Suprapubic skin (tissue), 4 donors: ENCODE results near the gene TMSB10. TPM values are rescaled to one million over a fixed set of nuclear protein-coding genes. Genes with fewer than 3 reads are reported as not detected.
"Not testable (repeated sequence)": the region's sequence is repeated elsewhere in the genome, so short reads cannot be mapped to it uniquely, and the experiment has no call there.

Source experiments
- DNase-seq, 2 donors: peaks; one replicate each; pipeline ENCODE4 v3.0.0-alpha.2; 2019; ENCODE audit warnings: low spot score in 2 of 2
- H3K27ac ChIP-seq: fragments of 200-600 bp; sonication (generic); one replicate; pipeline ENCODE4 v1.5.1; 2019
- H3K27me3 ChIP-seq: fragments of 200-600 bp; sonication (generic); one replicate; pipeline ENCODE4 v1.5.1; 2019
- H3K36me3 ChIP-seq: fragments of 200-600 bp; sonication (generic); one replicate; pipeline ENCODE4 v1.5.1; 2019
- H3K4me1 ChIP-seq: fragments of 200-600 bp; sonication (generic); one replicate; pipeline ENCODE4 v1.5.1; 2019
- H3K4me3 ChIP-seq: fragments of 200-600 bp; sonication (generic); one replicate; pipeline ENCODE4 v1.5.1; 2019; ENCODE audit warnings: mild to moderate bottlenecking
- H3K9me3 ChIP-seq: fragments of 200-600 bp; sonication (generic); one replicate; pipeline ENCODE4 v1.5.1; 2019
- EP300 ChIP-seq: sonication (generic); formaldehyde crosslinking; IDR thresholded peaks from one replicate; pipeline ENCODE4 v1.6.1; 2017; ENCODE audit warnings: antibody characterized with exemption
- POLR2A ChIP-seq, 2 donors: fragments of 450-650 bp; IDR thresholded peaks; one replicate each; pipeline ENCODE4 v1.6.1; 2017; ENCODE audit warnings: antibody characterized with exemption in 2 of 2, mild to moderate bottlenecking in 2 of 2, moderate library complexity in 2 of 2
- POLR2AphosphoS5 ChIP-seq, 3 donors: sonication (generic); formaldehyde crosslinking; IDR thresholded peaks; one replicate each; pipeline ENCODE4 v1.6.1; 2017; ENCODE audit warnings: antibody characterized with exemption in 3 of 3
- WGBS: methylation state at CpG from one replicate; pipeline ENCODE4 v1.1.5; 2018; 5-methylcytosine and 5-hydroxymethylcytosine counted together
- total RNA-seq, 4 donors: library from RNA; depleted of rRNA; stranded (reverse); fragments of >200 nt; gene quantifications; one replicate each; pipeline ENCODE4 v1.1.0, GENCODE V29; 2016
- TF ChIP-seq, protein P1 (sequence below), 2 donors: fragments of 200-600 bp in 1 of 2; fragments of 450-650 bp in 1 of 2; sonication (generic) in 1 of 2; IDR thresholded peaks; one replicate each; pipeline ENCODE4 v1.5.1; 2016 to 2019; ENCODE audit warnings: antibody characterized with exemption in 2 of 2, mild to moderate bottlenecking in 1 of 2, moderate library complexity in 1 of 2

TMSB10 gene
- total RNA-seq, 4 donors from 2014 or later = 859 to 1,108 (median 964) TPM

DNA sequence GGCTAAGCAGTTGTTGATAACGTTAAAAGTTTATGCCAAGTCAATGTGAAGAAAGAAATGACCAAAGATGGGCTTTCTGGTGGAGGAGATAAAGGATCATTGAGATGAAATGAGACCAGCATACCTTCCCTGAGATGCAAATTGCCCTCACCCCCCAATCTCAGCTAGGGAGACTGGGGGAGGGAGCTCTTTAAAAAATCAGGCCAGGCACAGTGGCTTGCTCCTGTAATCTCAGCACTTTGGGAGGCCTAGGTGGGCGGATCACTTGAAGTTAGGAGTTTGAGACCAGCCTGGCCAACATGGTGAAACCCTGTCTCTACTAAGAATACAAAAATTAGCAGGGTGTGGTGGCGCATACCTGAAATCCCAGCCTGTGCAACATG, 34.6 kb downstream of the TMSB10 start:
- H3K4me3 ChIP-seq = no peak overlapping the region
- no peaks in the 10 kb centered on the region for H3K36me3 ChIP-seq
- H3K4me1 ChIP-seq = no peaks in the 10 kb centered on the region
- H3K27me3 ChIP-seq = no peaks in the 10 kb centered on the region
- TF ChIP-seq POLR2AphosphoS5 (IDR thresholded peaks at IDR 0.05) = no peak
- TF ChIP-seq EP300 = no peak
- TF ChIP-seq POLR2A (IDR thresholded peaks at IDR 0.05) = no peak
- DNase-seq = no peak
- no peak overlapping the region for H3K27ac ChIP-seq
- WGBS = 77% methylated on average over 3 of the region's 3 CpGs
- H3K9me3 ChIP-seq = no peaks in the 10 kb centered on the region

DNA sequence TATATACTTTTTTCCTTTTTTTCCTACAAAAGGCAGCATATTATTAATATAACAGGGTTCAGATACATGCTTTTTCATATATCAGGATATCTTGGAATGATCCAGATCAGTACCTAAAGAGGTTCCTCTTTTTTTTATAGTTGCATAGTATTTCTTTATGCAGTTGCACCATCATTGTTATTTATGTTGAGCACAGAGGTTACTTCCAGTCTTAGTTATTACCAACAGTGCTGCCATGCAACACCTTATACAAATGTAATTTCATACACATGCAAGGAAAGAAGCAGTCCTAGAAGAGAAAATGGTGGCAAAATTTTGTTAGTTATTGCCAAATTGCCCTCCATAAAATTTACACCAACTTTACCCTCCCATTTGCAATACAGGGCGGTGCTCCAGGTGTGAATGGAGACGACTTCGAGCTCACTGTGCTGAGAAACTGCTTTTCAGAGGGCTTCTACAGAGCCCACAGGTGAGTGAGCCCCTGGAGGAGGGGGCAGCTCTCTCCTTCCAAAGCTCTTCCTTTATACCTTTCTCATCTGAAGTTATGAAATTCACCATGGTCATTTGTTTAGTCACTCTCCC, 35.5 kb downstream of the TMSB10 start:
- TF ChIP-seq, protein P1, sequence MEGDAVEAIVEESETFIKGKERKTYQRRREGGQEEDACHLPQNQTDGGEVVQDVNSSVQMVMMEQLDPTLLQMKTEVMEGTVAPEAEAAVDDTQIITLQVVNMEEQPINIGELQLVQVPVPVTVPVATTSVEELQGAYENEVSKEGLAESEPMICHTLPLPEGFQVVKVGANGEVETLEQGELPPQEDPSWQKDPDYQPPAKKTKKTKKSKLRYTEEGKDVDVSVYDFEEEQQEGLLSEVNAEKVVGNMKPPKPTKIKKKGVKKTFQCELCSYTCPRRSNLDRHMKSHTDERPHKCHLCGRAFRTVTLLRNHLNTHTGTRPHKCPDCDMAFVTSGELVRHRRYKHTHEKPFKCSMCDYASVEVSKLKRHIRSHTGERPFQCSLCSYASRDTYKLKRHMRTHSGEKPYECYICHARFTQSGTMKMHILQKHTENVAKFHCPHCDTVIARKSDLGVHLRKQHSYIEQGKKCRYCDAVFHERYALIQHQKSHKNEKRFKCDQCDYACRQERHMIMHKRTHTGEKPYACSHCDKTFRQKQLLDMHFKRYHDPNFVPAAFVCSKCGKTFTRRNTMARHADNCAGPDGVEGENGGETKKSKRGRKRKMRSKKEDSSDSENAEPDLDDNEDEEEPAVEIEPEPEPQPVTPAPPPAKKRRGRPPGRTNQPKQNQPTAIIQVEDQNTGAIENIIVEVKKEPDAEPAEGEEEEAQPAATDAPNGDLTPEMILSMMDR (IDR thresholded peaks at IDR 0.05) = no peak
- TF ChIP-seq POLR2AphosphoS5 (IDR thresholded peaks at IDR 0.05) (no peak), POLR2A (IDR thresholded peaks at IDR 0.05) (no peak), EP300 (no peak)
- Histone ChIP-seq H3K27me3 (no peaks in the 10 kb centered on the region), H3K36me3 (no peaks in the 10 kb centered on the region), H3K27ac (no peak overlapping the region), H3K4me3 (no peak overlapping the region), H3K4me1 (no peaks in the 10 kb centered on the region), H3K9me3 (no peaks in the 10 kb centered on the region)
- WGBS = 86% methylated on average over 3 of the region's 3 CpGs
- DNase-seq = no peak

DNA sequence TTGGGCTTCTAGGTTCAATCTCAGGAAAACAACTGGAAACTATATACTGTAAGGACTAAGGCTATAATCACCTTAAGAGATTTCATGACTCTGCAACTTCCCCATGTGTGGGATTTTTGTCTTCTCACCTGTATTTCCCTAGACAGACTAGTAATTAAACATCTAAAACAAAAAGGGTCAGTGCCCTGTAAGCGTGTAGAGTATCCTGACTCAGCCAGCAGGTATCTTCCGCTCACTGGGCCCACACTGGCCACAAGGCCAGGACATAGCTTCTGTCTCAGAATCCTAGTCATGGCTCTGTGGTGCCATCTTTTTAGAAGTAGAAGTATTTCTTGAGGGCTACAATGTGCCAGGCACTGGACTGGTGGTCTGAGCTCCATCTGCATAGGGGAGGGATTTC, 36.7 kb downstream of the TMSB10 start:
- TF ChIP-seq, protein P1 (IDR thresholded peaks at IDR 0.05) = no peak
- TF ChIP-seq EP300 = no peak
- TF ChIP-seq POLR2A (IDR thresholded peaks at IDR 0.05) = no peak
- no peak for TF ChIP-seq POLR2AphosphoS5 (IDR thresholded peaks at IDR 0.05)
- 93% methylated on average over 2 of the region's 2 CpGs for WGBS

DNA sequence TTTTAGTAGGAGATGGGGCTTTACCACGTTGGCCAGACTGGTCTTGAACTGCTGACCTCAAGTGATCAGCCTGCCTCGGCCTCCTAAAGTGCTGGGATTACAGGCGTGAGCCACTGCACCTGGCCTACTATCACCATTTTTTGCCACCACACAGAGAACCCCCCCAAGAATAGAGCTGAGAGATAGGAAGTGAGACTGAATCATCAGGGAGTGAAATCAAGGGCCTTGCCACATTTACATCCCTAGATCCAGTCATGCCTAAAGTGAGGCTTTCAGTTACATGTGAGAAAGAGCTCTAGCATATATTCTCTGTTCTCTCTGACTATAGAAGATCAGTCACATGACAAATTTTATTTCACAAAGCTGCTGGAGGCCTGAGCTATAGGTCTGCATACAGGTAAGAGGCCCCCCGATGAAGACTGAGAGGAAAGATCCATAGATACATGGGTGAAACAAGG, 37.5 kb downstream of the TMSB10 start:
- TF ChIP-seq, protein P1 (IDR thresholded peaks at IDR 0.05) = no peak
- no peak for TF ChIP-seq EP300
- TF ChIP-seq POLR2AphosphoS5 (IDR thresholded peaks at IDR 0.05) = no peak
- TF ChIP-seq POLR2A (IDR thresholded peaks at IDR 0.05) = no peak
- Histone ChIP-seq H3K4me1 (peaks cover 7% of the 10 kb centered on the region), H3K9me3 (no peaks in the 10 kb centered on the region), H3K27ac (no peak overlapping the region), H3K4me3 (no peak overlapping the region), H3K27me3 (no peaks in the 10 kb centered on the region), H3K36me3 (no peaks in the 10 kb centered on the region)
- no peak for DNase-seq
- 88% methylated on average over 4 of the region's 4 CpGs for WGBS

More for the DNA sequence above, 36.7 kb downstream of the TMSB10 start:
- DNase-seq = no peak
- Histone ChIP-seq H3K9me3 (no peaks in the 10 kb centered on the region), H3K4me1 (peaks cover 7% of the 10 kb centered on the region), H3K27me3 (no peaks in the 10 kb centered on the region), H3K27ac (no peak overlapping the region), H3K36me3 (no peaks in the 10 kb centered on the region), H3K4me3 (no peak overlapping the region)

DNA sequence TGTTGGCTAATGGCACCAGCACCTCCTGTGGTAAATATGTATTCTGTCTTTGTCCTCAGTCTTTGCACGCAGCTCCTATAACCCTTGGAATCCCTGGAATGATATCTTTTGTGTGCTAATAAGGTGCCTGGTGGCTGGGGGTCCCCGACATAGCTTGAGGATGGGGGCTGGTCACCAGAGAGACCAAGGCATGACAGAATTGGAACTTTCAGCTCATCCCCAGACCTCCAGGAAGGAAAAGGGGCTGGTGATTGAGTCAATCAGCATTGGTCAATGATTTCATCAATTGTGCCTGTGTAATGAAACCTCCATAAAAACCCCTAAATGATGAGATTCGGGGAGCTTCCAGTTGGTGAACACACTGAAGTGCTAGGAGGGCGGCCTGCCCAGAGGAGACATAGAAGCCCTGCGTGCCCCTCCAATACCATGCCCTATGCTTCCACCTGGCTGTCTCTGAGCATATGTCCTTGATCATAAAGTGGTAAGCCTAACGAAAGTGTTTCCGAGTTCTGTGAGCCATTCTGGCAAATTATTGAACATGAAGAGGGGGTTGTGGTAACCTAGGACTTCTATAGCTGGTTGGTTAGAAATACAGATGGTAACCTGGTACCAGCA, 38.9 kb downstream of the TMSB10 start:
- Histone ChIP-seq H3K27ac (no peak overlapping the region), H3K36me3 (no peaks in the 10 kb centered on the region), H3K9me3 (no peaks in the 10 kb centered on the region), H3K27me3 (no peaks in the 10 kb centered on the region), H3K4me3 (no peak overlapping the region), H3K4me1 (peaks cover 7% of the 10 kb centered on the region)
- TF ChIP-seq POLR2AphosphoS5 (IDR thresholded peaks at IDR 0.05) = no peak
- TF ChIP-seq EP300 = no peak
- TF ChIP-seq, protein P1 (IDR thresholded peaks at IDR 0.05) = no peak
- no peak for TF ChIP-seq POLR2A (IDR thresholded peaks at IDR 0.05)
- 88% methylated on average over 6 of the region's 7 CpGs for WGBS
- no peak for DNase-seq

DNA sequence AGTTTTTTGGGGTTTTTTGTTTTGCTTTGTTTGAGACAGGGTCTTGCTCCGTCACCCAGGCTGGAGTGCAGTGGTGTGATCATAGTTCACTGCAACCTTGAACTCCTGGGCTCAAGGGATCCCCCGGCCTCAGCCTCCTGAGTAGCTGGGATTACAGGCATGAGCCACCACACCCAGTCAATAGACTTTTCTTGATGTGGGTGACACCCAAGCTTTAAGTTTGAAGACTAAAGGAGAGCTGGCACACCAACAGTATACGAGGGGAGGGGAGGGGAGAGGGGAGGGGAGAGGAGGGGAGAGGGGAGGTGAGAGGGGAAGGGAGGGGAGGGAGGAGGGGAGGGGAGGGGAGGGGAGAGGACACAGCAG, 40.4 kb downstream of the TMSB10 start:
- H3K27ac ChIP-seq, H3K4me1 ChIP-seq, H3K9me3 ChIP-seq, H3K27me3 ChIP-seq, DNase-seq, H3K36me3 ChIP-seq, H3K4me3 ChIP-seq: not testable (repeated sequence)
- 57% methylated on average over 3 of the region's 3 CpGs for WGBS
